Inflammatory macrophage (primary cell): ENCODE results near the gene NIPAL1.
"Not testable (repeated sequence)": the region's sequence is repeated elsewhere in the genome, so short reads cannot be mapped to it uniquely, and the experiment has no call there.

Experiments used
- DNase-seq, 2 donors: peaks; one replicate each; pipeline ENCODE4 v3.0.0-alpha.2; 2020 to 2022
- total RNA-seq, 18 experiments: gene quantifications; one replicate each; lab custom pipeline; 2026; ENCODE audit warnings: mixed read lengths in 6 of 18, inconsistent platforms in 2 of 18; lab: John Stamatoyannopoulos, UW

NIPAL1 gene
- 0.29 to 5.4 (median 1.4) reads per million in 18 experiments for total RNA-seq

DNA sequence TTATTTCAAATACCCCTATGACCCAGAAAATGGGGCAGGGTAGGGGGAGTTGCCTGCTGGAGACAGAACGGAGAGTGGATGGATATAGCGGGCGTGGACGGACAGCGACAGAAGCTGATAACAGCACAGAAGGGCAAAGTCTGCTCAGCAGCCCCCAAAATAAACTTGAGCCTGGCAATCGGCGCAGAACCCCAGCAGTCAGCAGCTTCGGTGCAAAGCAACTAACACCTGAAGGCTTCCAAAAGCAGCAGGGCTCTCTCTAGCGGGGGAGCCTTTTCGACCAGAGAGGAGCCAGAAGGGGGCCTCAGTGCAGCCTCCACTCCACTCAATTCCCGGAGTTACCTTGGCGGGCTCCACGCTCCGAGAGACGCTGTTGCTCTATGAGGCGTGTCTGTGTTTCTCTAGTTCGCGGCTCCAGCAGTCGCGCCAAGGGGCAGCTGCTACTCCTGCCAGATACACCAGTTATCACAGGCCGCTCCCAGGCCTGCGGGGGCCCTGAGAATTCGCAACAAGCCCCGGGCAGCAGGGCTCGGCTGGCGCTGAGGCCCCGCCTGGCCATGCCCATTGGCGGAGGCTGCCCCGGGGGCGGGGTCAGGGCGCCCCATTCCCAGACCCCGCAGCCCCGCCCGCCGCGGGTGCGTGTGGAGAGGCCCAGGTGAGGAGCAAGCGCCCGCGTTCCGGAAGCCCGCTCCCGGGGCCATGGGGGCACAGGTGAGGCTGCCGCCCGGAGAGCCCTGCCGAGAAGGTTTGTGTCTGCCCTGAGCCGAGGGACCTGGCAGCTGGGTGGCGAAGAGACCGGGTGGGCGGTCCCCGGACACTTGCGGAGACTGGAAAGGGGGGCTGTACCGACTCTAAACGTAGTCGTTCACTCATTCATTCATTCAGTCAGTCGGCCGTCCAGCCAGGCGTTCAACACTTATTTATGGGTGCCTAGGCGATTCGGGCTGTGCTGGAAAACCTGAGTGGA, at the start of gene NIPAL1, which contains the start of gene CNGA1:
Gene NIPAL1, plus strand, starts transcription at position 632 of the 967 bp plus-strand sequence. Its CDS starts 68 bp downstream, at position 700.
Gene CNGA1, minus strand, starts transcription at position 541 of the 967 bp plus-strand sequence. CDS start 63,992 bp downstream, outside the sequence.
- DNase-seq = peak; percentile 24 to 54

DNA sequence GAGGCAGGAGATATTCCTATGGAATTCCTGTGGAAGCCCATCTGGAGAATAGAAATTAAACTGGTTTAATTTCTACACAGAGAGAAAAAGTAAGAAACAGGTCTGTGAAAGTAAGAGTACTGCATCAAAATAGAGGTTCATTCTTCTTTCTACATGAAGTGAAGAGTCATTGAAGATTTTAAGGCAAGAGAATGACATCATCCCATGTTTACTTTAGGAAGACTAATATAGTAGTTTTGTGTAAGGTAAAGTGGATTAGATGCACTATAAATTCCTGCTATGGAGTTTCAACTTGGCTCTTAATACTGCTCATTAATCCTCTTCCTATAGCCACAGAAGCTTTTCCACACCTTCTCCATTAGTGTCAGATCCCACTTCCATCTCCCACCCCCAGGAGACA, 47.7 kb upstream of the NIPAL1 start:
- no peak for DNase-seq

DNA sequence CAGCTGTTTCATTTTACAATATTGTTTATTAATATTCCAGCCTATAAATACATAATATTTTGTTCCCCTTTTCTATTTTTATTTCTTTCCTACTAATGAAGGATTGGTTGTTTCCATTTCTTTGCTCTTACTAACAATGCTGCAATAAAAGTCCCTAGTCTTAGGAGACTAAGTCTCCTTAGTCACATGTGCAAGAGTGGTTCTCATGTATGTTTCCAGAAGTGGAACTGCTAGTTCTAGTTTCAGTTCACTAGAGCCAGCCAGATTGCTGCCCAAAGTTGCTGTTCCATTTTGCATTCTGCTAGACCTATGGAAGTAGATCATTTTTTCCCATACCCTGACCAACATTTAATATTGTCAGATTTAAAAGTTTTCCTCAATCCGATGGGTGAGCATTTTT, 44.4 kb upstream of the NIPAL1 start:
- DNase-seq = peak; percentile 71 to 73

DNA sequence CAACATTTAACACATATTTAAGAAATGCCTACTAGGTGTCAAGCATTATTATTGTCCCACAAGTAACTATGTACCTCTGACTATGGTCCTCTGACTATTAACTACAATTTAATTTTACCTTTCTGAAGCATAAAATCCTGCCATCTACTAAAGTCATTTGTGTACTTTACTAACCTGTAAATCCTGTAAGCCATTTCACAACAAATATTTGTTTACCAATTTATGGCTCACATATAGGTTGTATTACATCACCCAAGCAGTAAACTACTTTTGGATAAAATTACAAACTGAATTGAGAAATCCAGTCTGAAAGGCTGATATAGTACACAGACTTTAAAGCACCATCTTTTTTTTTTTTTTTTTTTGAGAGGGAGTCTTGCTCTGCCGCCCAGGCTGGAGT, 43.9 kb upstream of the NIPAL1 start:
- no peak for DNase-seq

DNA sequence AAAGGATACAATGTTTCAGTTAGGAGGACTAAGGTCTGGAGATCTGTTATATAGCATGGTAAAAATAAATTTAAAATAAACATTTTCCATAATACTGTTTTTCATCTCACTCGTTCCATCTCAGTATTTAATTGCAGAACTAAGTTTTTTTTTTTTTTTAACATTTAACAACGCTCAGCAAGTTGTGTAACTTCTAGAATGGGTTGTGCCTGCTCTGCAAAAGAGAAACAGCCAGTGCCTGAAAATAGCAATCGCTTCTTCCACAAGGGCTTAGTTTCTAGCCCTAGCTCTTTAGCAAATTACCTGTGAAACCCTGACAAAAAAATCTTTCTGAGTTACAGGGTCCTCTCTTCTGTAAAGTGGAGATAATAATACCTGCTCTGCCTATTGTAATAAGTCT, 42.0 kb upstream of the NIPAL1 start:
- peak; percentile 48 to 63 for DNase-seq

DNA sequence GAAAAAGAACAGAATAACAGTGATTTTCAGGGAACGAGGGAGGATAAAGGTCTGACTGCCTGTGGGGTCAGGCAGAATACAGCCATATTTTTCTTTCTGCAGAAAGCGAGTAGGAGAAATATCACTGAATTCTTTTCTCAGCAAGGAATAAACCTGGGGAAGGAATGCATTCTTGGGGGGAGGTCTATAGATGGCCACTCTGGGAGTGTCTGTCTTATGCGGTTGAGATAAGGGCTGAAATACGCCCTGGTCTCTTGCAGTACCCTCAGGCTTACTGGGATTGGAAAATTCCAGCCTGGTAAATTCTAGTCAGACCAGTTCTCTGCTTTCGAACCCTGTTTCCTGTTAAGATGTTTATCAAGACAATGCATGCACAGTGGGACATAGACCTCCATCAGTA, 26.4 kb upstream of the NIPAL1 start:
- no peak for DNase-seq

DNA sequence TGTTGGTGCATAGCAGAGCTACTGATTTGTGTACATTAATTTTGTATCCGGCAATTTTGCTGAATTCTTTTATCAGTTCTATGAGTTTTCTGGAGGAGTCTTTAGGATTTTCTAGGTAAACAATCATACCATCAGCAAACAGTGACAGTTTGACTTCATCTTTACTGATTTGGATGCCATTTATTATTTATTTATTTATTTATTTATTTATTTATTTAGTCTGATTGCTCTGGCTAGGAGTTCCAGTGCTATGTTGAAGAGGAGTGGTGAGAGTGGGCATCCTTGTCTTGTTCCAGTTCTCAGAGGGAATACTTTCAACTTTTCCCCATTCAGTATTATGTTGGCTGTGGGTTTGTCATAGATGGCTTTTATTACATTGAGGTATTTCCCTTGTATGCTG, 24.1 kb upstream of the NIPAL1 start:
- DNase-seq = not testable (repeated sequence)

DNA sequence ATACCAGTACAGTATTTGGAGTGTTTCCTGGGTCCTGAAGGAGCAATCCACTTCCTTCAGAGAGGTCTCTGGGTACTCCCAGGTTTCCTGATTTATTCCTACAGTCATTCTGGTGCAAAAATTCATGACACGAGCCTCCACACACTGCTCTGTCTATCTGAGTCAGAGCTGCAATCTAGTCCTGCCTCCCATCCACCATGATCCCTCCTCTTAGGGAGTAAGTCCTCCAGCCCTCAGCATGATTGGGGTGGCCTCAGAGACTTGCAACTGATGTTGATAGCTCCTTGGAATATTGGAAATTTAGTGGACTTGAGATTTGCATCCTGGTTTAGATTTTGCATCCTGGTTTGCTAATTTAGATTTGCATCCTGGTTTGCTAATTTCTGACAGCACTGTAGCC, 20.6 kb upstream of the NIPAL1 start:
- DNase-seq = no peak

DNA sequence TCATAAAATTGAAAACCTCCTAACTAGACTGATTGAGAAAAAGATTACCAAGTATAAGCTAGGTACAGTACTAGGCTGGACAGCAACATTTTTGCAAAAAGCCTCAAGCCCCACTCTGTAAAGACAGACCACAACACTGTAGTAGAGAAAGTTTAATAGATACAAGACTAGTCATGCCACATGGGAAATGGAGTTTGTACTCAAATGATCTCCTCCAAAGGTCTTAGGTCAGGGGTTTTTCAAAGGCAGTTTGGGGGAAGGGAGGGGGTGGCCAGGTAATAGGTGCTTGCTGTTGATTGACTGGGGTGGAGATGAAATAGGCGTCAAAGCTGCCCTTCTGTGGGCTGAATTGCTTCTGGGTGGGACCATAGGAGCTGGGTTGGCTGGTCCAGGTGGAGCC, 14.3 kb upstream of the NIPAL1 start:
- no peak for DNase-seq

DNA sequence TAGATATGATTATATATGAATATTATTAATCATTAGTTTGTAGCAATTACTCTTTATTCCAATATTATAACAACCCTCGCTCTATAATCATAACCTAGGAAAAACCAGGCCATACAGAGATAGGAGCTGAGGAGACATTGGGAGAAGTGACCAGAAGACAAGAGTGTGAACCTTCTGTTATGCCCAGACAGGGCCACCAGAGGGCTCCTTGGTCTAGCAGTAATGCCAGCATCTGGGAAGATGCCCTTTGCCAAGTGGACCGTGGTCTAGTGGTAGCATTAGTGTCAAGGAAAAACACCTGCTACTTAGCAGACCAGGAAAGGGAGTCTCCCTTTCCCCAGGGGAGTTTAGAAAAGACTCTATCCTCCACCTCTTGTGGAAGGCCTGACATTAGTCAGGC, 13.0 kb upstream of the NIPAL1 start:
- peak; percentile 40 to 44 for DNase-seq

DNA sequence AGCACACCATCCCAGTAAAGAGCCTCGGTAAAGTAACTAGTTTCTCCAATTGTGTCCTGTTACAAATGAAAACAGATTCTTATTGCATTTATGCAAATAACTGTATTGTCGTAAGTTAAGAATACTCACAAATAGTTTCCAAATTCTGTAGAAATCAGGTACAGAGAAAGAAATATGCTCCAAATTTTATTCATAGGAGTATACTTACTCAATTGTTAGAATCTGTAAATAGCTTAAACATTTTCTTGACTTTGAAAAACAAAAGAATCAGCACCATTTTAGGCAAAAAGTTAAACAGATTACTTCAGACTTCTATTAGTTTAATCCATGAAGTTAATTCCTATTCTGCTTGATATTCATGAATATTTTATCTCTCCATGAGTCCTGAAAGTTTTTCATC, 10.8 kb upstream of the NIPAL1 start:
- DNase-seq = no peak

DNA sequence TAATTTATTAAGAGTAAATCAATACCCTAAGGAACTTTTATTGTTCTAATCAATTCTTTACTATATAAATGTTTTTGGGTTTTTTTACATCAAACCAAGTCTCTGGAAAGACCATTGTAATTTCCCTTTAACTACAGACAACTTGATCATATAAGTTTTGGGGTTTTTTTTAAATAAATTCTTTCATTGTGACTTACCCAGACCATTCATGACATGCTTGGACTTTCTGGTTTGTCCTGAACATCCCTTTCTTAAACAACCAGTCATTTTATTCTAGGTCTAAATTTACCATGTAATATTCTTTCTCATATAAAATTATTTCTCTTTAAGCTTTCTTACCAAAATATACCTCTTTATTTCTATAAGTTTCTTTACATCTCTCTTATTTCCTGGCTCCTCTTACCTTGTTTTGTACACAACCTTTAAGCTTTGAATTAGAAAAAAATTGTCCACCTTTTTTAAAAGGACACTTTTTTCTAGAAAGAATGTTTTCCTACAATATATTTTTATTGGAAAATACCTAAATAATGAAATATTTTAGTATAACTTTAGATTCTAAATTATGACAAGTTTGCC, 8.5 kb upstream of the NIPAL1 start:
- DNase-seq = no peak

DNA sequence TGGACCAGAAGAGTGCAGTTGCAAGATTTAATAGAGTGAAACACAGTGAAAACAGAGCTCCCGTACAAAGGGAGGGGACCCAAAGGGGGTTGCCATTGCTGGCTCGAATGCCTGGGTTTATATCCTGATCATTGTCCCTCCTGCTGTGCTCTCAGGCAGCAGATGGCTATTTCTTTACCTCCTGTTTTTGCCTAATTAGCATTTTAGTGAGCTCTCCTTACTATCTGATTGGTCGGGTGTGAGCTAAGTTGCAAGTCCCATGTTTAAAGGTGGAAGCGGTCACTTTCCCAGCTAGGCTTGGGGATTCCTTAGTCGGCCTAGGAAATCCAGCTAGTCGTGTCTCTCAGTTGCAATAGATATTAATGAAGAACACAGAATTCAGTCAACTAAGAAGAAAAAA, 5.7 kb upstream of the NIPAL1 start:
- DNase-seq = not testable (repeated sequence)

DNA sequence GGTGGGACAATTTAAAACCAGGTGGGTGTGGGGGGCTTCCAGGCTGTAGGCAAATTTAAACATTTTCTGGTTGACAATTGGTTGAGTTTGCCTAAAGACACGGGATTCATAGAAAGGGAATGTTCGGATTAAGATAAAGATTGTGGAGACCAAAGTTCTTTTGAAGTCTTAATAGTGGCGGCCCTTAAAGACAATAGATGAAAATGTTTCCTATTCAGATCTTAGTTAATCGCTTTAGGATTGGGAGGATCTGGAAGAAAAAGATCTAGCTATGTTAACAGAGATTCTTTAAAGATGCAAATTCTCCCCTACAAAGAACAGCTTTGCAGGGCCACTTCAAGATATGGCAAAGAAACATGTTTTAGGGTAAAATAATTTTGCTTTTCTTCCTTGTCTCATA, 4.8 kb upstream of the NIPAL1 start:
- no peak for DNase-seq

DNA sequence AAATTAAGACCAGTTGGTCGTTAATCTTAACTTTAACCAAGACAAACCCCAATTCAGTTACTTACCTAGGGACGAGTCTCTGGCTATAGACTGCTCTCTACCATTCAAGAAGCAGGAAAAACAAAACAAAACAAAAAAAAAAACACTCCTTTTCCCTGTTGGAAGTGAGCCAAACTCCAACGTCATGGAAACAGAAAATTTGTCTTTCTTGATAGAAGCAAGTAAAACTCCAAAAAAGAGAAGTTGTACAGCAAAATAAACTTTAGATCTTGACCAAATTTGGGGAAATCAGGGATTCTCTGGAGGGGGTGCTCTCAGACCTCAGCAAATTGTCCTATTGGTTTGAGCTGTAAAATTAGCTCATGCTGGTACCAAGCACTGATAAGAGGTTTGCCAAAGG, 3.7 kb upstream of the NIPAL1 start:
- peak; percentile 12 to 14 for DNase-seq

DNA sequence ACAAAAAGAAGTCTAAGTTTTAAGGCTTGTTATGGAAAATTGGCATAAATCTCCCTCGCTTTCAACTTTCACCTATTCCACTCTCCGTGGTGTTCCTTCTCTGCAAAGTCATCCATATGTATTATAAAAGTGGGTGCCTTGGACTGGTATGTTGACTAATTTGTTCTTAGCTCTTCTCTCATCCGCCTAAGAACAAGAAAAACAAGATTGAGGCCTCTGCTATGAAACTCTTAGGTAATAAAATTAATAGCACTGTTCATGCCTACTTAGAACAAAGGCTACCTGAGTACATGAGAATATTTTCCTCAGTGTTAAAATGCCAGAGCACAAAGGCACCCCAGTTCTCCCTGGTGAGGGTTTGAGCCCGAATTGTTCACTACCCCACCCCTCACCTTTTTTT, 1.4 kb upstream of the NIPAL1 start:
- DNase-seq = no peak

DNA sequence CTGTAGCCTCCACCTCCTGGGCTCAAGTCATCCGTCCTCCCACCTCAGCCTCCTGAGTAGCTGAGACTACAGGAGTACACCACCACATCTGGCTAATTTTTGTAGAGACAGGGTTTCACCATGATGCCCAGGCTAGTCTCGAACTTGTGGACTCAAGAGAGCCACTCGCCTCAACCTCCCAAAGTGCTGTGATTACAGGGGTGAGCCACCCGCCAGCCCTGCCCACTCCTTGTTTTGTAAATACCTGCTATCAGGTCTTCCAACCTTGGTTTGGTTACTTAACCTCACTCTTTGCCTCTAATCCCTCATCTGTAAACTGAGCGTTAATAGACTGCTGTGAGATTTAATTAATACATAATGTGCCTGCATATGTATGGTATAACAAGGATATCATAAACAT, 894 bp upstream of the NIPAL1 start:
- no peak for DNase-seq

DNA sequence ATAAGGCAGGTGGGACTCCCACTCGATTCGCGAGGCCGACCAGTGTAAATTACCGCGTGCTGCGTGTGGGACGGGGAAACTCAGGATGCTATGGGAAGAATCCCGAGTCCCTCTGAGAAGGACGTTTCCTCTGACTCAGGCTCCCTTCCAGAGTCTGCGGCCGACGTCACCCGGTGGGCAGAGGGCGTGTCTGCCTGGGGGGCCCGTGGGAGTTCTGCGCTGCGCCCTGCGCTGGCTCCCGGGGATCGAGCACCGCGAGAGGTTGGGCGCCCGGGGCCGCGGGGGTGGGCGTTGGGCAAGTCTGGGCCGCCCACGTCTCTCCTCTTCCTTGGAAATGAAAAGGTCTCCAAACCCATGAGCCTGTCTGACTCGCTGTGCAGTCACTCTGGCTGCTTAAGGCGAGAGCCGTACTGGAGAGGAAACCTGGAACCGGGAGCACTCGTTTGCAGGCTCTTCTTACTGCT, 568 bp downstream of the NIPAL1 start:
- DNase-seq = peak; percentile 36 to 82

DNA sequence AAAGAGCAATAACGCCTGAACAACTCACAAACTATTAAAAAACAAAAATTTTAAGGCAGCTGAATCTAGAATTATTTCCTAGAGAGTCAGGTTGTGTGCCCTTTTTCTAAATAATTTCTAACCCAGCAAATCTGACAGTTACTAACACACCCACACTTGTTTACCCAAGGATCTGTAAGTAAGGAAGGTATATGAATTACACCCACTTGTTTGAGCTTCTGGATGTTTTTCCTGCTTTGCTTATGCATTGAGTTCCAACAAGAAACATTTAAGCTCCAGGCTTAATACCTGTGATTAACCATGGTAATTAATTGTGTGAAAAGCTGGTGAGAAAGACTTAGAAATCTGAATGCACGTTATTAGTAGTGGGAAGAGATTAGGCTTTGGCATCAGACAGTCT, 1.5 kb downstream of the NIPAL1 start:
- DNase-seq = no peak

DNA sequence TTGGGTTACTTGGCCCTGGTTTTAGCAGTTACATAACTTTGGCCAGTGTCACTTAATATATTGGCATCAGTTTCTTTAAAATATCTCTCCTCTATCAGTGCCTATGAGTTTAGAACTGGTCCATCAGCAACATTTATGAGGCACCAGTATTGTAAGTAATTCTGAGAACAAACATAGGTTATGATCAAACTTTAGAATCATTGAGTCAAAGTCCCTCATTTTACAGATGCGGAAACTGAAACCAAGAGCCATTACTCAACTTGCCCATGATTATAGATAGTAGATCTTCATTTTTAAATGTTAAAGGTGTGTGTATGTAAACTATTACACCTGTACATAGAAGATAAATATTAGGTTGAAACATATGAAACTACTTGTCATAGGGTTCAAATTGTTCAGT, 4.5 kb downstream of the NIPAL1 start:
- DNase-seq = no peak

DNA sequence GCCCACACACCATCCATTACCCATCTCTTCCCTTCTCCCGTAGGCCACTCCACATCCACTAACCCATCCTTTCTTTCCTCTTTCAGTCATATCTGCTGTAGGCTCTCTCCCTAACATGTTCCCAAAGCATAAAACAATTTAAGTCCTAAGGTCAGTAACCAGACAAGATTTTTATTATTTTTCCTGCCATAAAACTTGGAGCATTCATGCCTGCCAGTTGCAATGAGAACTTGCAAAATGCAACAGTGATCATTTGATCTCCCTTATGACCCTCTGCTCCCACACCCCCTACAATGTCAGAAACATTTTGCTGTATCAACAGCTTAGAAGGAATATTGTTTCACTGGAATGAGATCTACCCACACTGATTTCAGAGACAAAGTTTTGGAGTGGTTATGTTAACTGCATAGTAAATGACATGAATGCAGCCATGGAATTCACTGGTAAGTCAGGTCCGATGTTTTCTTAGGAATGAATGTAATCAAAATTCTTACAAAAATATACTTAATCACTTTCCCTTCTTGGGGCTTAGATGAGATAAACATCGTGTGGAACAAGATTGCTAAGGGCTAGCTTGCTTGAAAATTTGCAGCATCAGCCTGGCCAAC, 5.7 kb downstream of the NIPAL1 start:
- no peak for DNase-seq

DNA sequence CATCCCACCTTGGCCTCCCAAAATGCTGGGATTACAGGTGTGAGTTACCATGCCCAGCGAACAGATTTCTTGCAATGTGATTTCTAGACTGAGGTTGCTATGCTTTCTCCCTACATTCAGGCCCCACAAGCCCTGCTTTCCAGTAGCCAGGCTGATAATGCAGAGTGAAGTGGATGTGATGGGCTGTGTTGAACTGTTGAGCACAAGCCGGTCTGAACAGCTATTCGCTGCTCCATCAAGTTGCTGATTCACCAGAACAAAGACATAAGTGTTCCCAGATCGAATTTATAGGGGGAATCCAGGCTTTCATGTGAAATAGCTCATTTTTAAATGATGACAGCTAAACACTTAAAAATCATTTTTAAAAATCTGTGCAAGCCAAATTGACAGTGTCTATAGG, 8.0 kb downstream of the NIPAL1 start:
- no peak for DNase-seq

DNA sequence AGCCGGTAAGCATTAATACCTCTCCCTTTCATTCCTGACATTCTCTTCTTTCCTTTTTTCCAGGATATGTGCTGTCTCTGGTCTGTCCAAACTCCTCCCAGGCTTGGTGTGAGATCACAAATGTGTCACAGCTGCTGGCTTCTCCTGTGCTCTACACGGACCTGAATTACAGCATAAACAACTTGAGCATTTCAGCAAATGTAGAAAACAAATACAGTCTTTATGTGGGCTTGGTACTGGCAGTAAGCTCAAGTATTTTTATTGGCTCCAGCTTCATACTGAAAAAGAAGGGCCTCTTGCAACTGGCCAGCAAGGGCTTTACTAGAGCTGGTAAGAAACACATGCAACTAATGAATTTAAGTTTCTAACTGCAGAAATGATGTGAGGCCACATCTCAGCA, 8.4 kb downstream of the NIPAL1 start:
- no peak for DNase-seq
